Activated CD8-positive, alpha-beta T cell treated with anti-CD3 and anti-CD28 coated beads for 36 hours (primary cell): ENCODE measurements around the gene ASTN2. TPM values are rescaled to one million over a fixed set of nuclear protein-coding genes. Genes with fewer than 3 reads are reported as not detected.

Experiments
- ATAC-seq: fragments of 200-7000 bp; cut with Tn5 transposase; one replicate; pipeline ENCODE4 v1.10.0; 2021; ENCODE audit warnings: mild to moderate bottlenecking, moderate library complexity
- CTCF ChIA-PET: fragments of 350-600 bp; sonication (Branson Sonifier 250); formaldehyde crosslinking; loops from one replicate; lab custom pipeline; 2021; ENCODE audit warnings: antibody characterized with exemption; lab: Charles Lee
- POLR2A ChIA-PET: fragments of 350-600 bp; sonication (Branson Sonifier 250); formaldehyde crosslinking; loops from one replicate; lab custom pipeline; 2021; ENCODE audit warnings: antibody characterized with exemption; lab: Charles Lee
- DNase-seq: peaks from one replicate; pipeline ENCODE4 v3.0.0-alpha.2; 2020
- H3K27ac Mint-ChIP-seq: one replicate; pipeline ENCODE4 v1.8.0; 2021; ENCODE audit warnings: mild to moderate bottlenecking, mixed read lengths
- H3K27me3 Mint-ChIP-seq: one replicate; pipeline ENCODE4 v1.8.0; 2021; ENCODE audit warnings: mixed read lengths
- H3K36me3 Mint-ChIP-seq: one replicate; pipeline ENCODE4 v1.8.0; 2021; ENCODE audit warnings: low read depth, mixed read lengths
- H3K4me1 Mint-ChIP-seq: one replicate; pipeline ENCODE4 v1.8.0; 2021; ENCODE audit warnings: low read depth, mixed read lengths
- H3K4me3 Mint-ChIP-seq: one replicate; pipeline ENCODE4 v1.8.0; 2021; ENCODE audit warnings: mild to moderate bottlenecking, moderate library complexity, mixed read lengths
- H3K9me3 Mint-ChIP-seq: one replicate; pipeline ENCODE4 v1.8.0; 2021; ENCODE audit warnings: mixed read lengths
- intact Hi-C: fragments of 100-400 bp; cut with micrococcal nuclease; formaldehyde crosslinking; loops from one replicate; pipeline ENCODE4 v1.10.0; 2022
- total RNA-seq, 2 experiments: library from RNA; stranded (reverse); gene quantifications; one replicate each; pipeline ENCODE4 v1.2.3, GENCODE V29; 2021
- TF ChIP-seq, protein P1 (sequence below): fragments of 200-600 bp; IDR thresholded peaks from one replicate; pipeline ENCODE4 v1.8.0; 2022; ENCODE audit warnings: antibody characterized with exemption, mild to moderate bottlenecking

ASTN2 gene
- total RNA-seq, 2 experiments from 2014 or later, result 5.2 to 5.7 TPM

- ATAC-seq (no peak), DNase-seq (no peak)
- H3K9me3 Mint-ChIP-seq, result peaks cover 1% of the 10 kb centered on the region
- TF ChIP-seq, protein P1, sequence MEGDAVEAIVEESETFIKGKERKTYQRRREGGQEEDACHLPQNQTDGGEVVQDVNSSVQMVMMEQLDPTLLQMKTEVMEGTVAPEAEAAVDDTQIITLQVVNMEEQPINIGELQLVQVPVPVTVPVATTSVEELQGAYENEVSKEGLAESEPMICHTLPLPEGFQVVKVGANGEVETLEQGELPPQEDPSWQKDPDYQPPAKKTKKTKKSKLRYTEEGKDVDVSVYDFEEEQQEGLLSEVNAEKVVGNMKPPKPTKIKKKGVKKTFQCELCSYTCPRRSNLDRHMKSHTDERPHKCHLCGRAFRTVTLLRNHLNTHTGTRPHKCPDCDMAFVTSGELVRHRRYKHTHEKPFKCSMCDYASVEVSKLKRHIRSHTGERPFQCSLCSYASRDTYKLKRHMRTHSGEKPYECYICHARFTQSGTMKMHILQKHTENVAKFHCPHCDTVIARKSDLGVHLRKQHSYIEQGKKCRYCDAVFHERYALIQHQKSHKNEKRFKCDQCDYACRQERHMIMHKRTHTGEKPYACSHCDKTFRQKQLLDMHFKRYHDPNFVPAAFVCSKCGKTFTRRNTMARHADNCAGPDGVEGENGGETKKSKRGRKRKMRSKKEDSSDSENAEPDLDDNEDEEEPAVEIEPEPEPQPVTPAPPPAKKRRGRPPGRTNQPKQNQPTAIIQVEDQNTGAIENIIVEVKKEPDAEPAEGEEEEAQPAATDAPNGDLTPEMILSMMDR, result no peak
- intact Hi-C loops, result no loop called here
- no peak overlapping the region for H3K27ac Mint-ChIP-seq
- H3K4me3 Mint-ChIP-seq, result no peak overlapping the region
- CTCF ChIA-PET, result no interaction called here
- H3K36me3 Mint-ChIP-seq, result no peaks in the 10 kb centered on the region
- H3K27me3 Mint-ChIP-seq, result no peaks in the 10 kb centered on the region
- POLR2A ChIA-PET, result no interaction called here
- H3K4me1 Mint-ChIP-seq, result peaks cover 4% of the 10 kb centered on the region
Observed at GRCh38 chr9:117344892-117345660, 69.8 kb downstream of the ASTN2 start.

GRCh38 chr9:117343427-117343826 is 71.4 kb downstream of the ASTN2 start:
- POLR2A ChIA-PET, result no interaction called here
- no peak for ATAC-seq
- intact Hi-C loops, result no loop called here
- Mint-ChIP-seq H3K27me3 (no peaks in the 10 kb centered on the region), H3K9me3 (peaks cover 1% of the 10 kb centered on the region), H3K4me1 (peaks cover 4% of the 10 kb centered on the region), H3K27ac (no peak overlapping the region), H3K36me3 (no peaks in the 10 kb centered on the region), H3K4me3 (no peak overlapping the region)
- TF ChIP-seq, protein P1, result no peak
- CTCF ChIA-PET, result no interaction called here
- DNase-seq, result no peak

- POLR2A ChIA-PET, result no interaction called here
- Mint-ChIP-seq H3K27me3 (no peaks in the 10 kb centered on the region), H3K9me3 (peaks cover 1% of the 10 kb centered on the region), H3K4me3 (no peak overlapping the region), H3K27ac (no peak overlapping the region), H3K4me1 (peaks cover 4% of the 10 kb centered on the region), H3K36me3 (no peaks in the 10 kb centered on the region)
- CTCF ChIA-PET, result no interaction called here
- ATAC-seq (no peak), DNase-seq (no peak)
- intact Hi-C loops, result no loop called here
- TF ChIP-seq, protein P1, result no peak
Observed at GRCh38 chr9:117341151-117341550, 73.7 kb downstream of the ASTN2 start.

DNA sequence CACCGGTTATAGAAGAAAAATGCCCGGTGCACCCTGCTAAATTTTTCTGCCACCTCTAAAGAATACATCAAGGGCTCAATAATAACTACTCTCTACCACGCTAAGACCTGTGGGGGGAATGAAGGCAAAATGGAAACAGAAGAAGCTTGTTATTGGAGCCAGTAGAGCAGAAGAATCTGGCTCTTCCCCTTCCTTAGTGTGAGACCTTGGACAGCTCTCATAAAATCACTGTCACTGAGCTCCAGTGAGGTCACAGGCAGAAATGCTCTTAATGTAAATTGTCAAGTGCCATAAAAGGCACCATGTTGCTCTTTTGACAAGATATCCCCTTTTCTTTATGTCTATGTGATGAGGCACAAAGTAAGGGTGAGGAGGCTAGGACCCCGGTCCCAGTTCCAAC is 74.4 kb downstream of the ASTN2 start:
- Mint-ChIP-seq H3K36me3 (no peaks in the 10 kb centered on the region), H3K9me3 (peaks cover 1% of the 10 kb centered on the region), H3K4me1 (peaks cover 4% of the 10 kb centered on the region), H3K27ac (no peak overlapping the region), H3K27me3 (no peaks in the 10 kb centered on the region), H3K4me3 (no peak overlapping the region)
- CTCF ChIA-PET, result no interaction called here
- POLR2A ChIA-PET, result no interaction called here
- ATAC-seq (no peak), DNase-seq (no peak)
- intact Hi-C loops, result no loop called here
- TF ChIP-seq, protein P1, result no peak

GRCh38 chr9:117335837-117336433 is 78.9 kb downstream of the ASTN2 start:
- CTCF ChIA-PET, result no interaction called here
- Mint-ChIP-seq H3K27ac (no peak overlapping the region), H3K9me3 (no peaks in the 10 kb centered on the region), H3K4me1 (no peaks in the 10 kb centered on the region), H3K27me3 (no peaks in the 10 kb centered on the region), H3K36me3 (no peaks in the 10 kb centered on the region), H3K4me3 (no peak overlapping the region)
- no peak for DNase-seq
- intact Hi-C loops, result no loop called here
- ATAC-seq, result no peak
- TF ChIP-seq, protein P1, result no peak
- POLR2A ChIA-PET, result no interaction called here
